Neuronal stem cell (in vitro differentiated cells): ENCODE data around the gene ANKRD28.

Source experiments
- DNase-seq: peaks from one replicate; pipeline ENCODE4 v3.0.0-alpha.2; 2013; ENCODE audit warnings: low spot score
- H2AFZ ChIP-seq: one replicate; pipeline ENCODE4 v1.6.1; 2013; ENCODE audit warnings: mild to moderate bottlenecking, low read length, inconsistent platforms
- H2AK5ac ChIP-seq: 2 replicates; pipeline ENCODE4 v1.6.1; 2013; ENCODE audit warnings: low read depth, mild to moderate bottlenecking, inconsistent platforms, low read length, moderate library complexity, mixed read lengths
- H2BK120ac ChIP-seq: 2 replicates; pipeline ENCODE4 v1.6.1; 2013; ENCODE audit warnings: low read depth, mild to moderate bottlenecking, inconsistent platforms, low read length, moderate library complexity, mixed read lengths
- H2BK12ac ChIP-seq: one replicate; pipeline ENCODE4 v1.6.1; 2013; ENCODE audit warnings: low read length, inconsistent platforms
- H2BK15ac ChIP-seq: 2 replicates; pipeline ENCODE4 v1.6.1; 2013; ENCODE audit warnings: mild to moderate bottlenecking, low read length, inconsistent platforms, mixed read lengths
- H2BK5ac ChIP-seq: one replicate; pipeline ENCODE4 v1.6.1; 2013; ENCODE audit warnings: inconsistent platforms, mild to moderate bottlenecking, low read length, moderate library complexity
- H3K14ac ChIP-seq: one replicate; pipeline ENCODE4 v1.6.1; 2013; ENCODE audit warnings: low read length, inconsistent platforms
- H3K18ac ChIP-seq: 2 replicates; pipeline ENCODE4 v1.6.1; 2013; ENCODE audit warnings: low read length, inconsistent platforms
- H3K23ac ChIP-seq: 2 replicates; pipeline ENCODE4 v1.6.1; 2013; ENCODE audit warnings: low read depth, mild to moderate bottlenecking, mixed read lengths, low read length, inconsistent platforms; ENCODE audit not compliant: poor library complexity
- H3K27ac ChIP-seq: replicated peaks from 3 replicates; pipeline ENCODE4 v1.5.1; 2013; ENCODE audit warnings: low read length, inconsistent platforms
- H3K27me3 ChIP-seq, 3 experiments: 2 replicates each; pipeline ENCODE4 v1.6.1; 2013; ENCODE audit warnings: low read length in 3 of 3, mild to moderate bottlenecking in 2 of 3, inconsistent platforms in 1 of 3, low read depth in 1 of 3, mixed read lengths in 1 of 3, moderate library complexity in 1 of 3; ENCODE audit not compliant: control insufficient read depth in 3 of 3, insufficient read depth in 3 of 3
- H3K36me3 ChIP-seq, 2 donors: replicated peaks in 1 of 2; 2 replicates each; pipeline ENCODE4 v1.6.1; 2013; ENCODE audit warnings: low read length in 2 of 2; ENCODE audit not compliant: control insufficient read depth in 2 of 2, insufficient read depth in 2 of 2
- H3K4ac ChIP-seq: 2 replicates; pipeline ENCODE4 v1.6.1; 2013; ENCODE audit warnings: inconsistent platforms, mild to moderate bottlenecking, low read length, moderate library complexity
- H3K4me1 ChIP-seq, 2 donors: 1 replicate in 1 of 2; 2 replicates in 1 of 2; pipeline ENCODE4 v1.6.1; 2013; ENCODE audit warnings: low read length in 2 of 2, low read depth in 1 of 2; ENCODE audit not compliant: control insufficient read depth in 2 of 2, insufficient read depth in 1 of 2
- H3K4me2 ChIP-seq: one replicate; pipeline ENCODE4 v1.6.1; 2013; ENCODE audit warnings: mild to moderate bottlenecking, low read length, inconsistent platforms; ENCODE audit not compliant: insufficient read depth, poor library complexity, severe bottlenecking
- H3K4me3 ChIP-seq, 2 donors: 2 replicates each; pipeline ENCODE4 v1.5.1; 2013; ENCODE audit warnings: low read length in 2 of 2, mild to moderate bottlenecking in 2 of 2, inconsistent platforms in 1 of 2, moderate library complexity in 1 of 2
- H3K79me1 ChIP-seq: one replicate; pipeline ENCODE4 v1.6.1; 2013; ENCODE audit warnings: low read depth, mild to moderate bottlenecking, inconsistent platforms, low read length, moderate library complexity
- H3K9ac ChIP-seq: one replicate; pipeline ENCODE4 v1.6.1; 2013; ENCODE audit warnings: mild to moderate bottlenecking, low read depth, low read length, inconsistent platforms; ENCODE audit not compliant: poor library complexity
- H3K9me3 ChIP-seq, 2 donors: replicated peaks in 1 of 2; 2 replicates each; pipeline versions ENCODE3 to v1.6.1; 2013; ENCODE audit warnings: low read length in 2 of 2, mild to moderate bottlenecking in 2 of 2, inconsistent platforms in 1 of 2, low read depth in 1 of 2, mixed read lengths in 1 of 2, moderate library complexity in 1 of 2; ENCODE audit not compliant: control insufficient read depth in 2 of 2, insufficient read depth in 1 of 2
- H4K8ac ChIP-seq: one replicate; pipeline ENCODE4 v1.6.1; 2013; ENCODE audit warnings: low read depth, mild to moderate bottlenecking, inconsistent platforms, low read length, moderate library complexity
- H4K91ac ChIP-seq: one replicate; pipeline ENCODE4 v1.6.1; 2013; ENCODE audit warnings: low read length, low read depth, mild to moderate bottlenecking, inconsistent platforms; ENCODE audit not compliant: poor library complexity
- WGBS, 2 donors: extraction: QIAGEN DNeasy Blood & Tissue Kit; methylation state at CpG; one replicate each; pipeline ENCODE4 v1.1.7; 2013; ENCODE audit warnings: missing lambda C conversion rate in 2 of 2, mixed read lengths in 1 of 2; ENCODE audit not compliant: insufficient read length in 2 of 2, insufficient replicate concordance in 1 of 2; ENCODE audit errors: extremely low coverage in 2 of 2; 5-methylcytosine and 5-hydroxymethylcytosine counted together

Gene ANKRD28

DNA sequence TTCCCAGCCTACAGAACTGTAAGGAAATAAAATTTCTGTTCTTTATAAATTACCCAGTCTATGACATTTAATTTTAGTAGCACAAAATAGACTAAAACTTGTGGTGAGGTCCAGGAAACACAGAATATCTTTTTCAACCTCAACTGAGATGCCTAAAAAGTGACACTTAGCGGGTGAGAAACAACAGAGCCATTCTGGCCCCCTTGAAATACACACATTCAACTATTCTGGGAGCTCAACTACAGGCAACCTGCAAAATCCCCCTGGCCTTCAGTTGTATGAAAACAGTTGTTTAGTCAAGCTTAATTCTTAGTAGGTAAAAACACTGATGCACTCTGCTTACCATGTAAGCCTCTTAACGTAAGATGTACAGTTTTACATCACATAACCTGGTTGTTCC, 66.8 kb downstream of the ANKRD28 start:
- H2AK5ac ChIP-seq = no peak overlapping the region
- no peak overlapping the region for H3K27ac ChIP-seq
- WGBS, 2 donors = no CpG with 5 or more reads among the region's 2 CpGs
- H3K27me3 ChIP-seq = no peaks in the 10 kb centered on the region
- no peak for DNase-seq
- H4K8ac ChIP-seq = no peak overlapping the region
- peaks cover 1 to 65% of the 10 kb centered on the region in 2 donors for H3K36me3 ChIP-seq
- H2BK120ac ChIP-seq = no peak overlapping the region
- H2BK12ac ChIP-seq = no peak overlapping the region
- no peak overlapping the region for H3K14ac ChIP-seq
- no peak overlapping the region for H3K4me2 ChIP-seq
- H3K9ac ChIP-seq = no peak overlapping the region
- no peak overlapping the region for H4K91ac ChIP-seq
- peaks cover 0 to 1% of the 10 kb centered on the region in 2 donors for H3K4me1 ChIP-seq
- no peak overlapping the region for H3K4ac ChIP-seq
- H3K9me3 ChIP-seq = no peaks in the 10 kb centered on the region
- H3K23ac ChIP-seq = no peak overlapping the region
- H2BK15ac ChIP-seq = no peak overlapping the region
- H2BK5ac ChIP-seq = no peak overlapping the region
- no peak overlapping the region for H3K4me3 ChIP-seq
- H3K18ac ChIP-seq = no peak overlapping the region
- no peak overlapping the region for H2AFZ ChIP-seq
- no peaks in the 10 kb centered on the region for H3K79me1 ChIP-seq

GRCh38 chr3:15728766-15729165, 69.0 kb downstream of the ANKRD28 start:
- H3K4me1 ChIP-seq = peaks cover 0 to 1% of the 10 kb centered on the region in 2 donors
- H2AFZ ChIP-seq = no peak overlapping the region
- no peak overlapping the region for H2BK120ac ChIP-seq
- no peak overlapping the region for H3K27ac ChIP-seq
- no peak overlapping the region for H3K18ac ChIP-seq
- H2AK5ac ChIP-seq = no peak overlapping the region
- H3K14ac ChIP-seq = no peak overlapping the region
- H3K27me3 ChIP-seq = no peaks in the 10 kb centered on the region
- no peak overlapping the region for H3K23ac ChIP-seq
- no peak overlapping the region for H3K4me2 ChIP-seq
- H3K9ac ChIP-seq = no peak overlapping the region
- no peak overlapping the region for H3K4me3 ChIP-seq
- H3K9me3 ChIP-seq = no peaks in the 10 kb centered on the region
- no peak overlapping the region for H2BK5ac ChIP-seq
- H4K8ac ChIP-seq = no peak overlapping the region
- H2BK15ac ChIP-seq = no peak overlapping the region
- no peaks in the 10 kb centered on the region for H3K79me1 ChIP-seq
- H4K91ac ChIP-seq = no peak overlapping the region
- H2BK12ac ChIP-seq = no peak overlapping the region
- DNase-seq = no peak
- H3K4ac ChIP-seq = no peak overlapping the region
- peaks cover 1 to 51% of the 10 kb centered on the region in 2 donors for H3K36me3 ChIP-seq

- no peak overlapping the region for H2BK5ac ChIP-seq
- no peak overlapping the region for H3K27ac ChIP-seq
- no peaks in the 10 kb centered on the region for H3K27me3 ChIP-seq
- no peak overlapping the region for H2AK5ac ChIP-seq
- H3K23ac ChIP-seq = no peak overlapping the region
- no peak for DNase-seq
- H3K9ac ChIP-seq = no peak overlapping the region
- no peaks in the 10 kb centered on the region for H3K79me1 ChIP-seq
- H4K8ac ChIP-seq = no peak overlapping the region
- H4K91ac ChIP-seq = no peak overlapping the region
- no peak overlapping the region for H3K4me2 ChIP-seq
- H3K9me3 ChIP-seq = no peaks in the 10 kb centered on the region
- no CpG with 5 or more reads among the region's 2 CpGs for WGBS, 2 donors
- no peak overlapping the region for H3K4me3 ChIP-seq
- H2BK120ac ChIP-seq = no peak overlapping the region
- H3K4me1 ChIP-seq = peaks cover 0 to 1% of the 10 kb centered on the region in 2 donors
- H2BK12ac ChIP-seq = no peak overlapping the region
- no peak overlapping the region for H3K18ac ChIP-seq
- no peak overlapping the region for H3K14ac ChIP-seq
- H2BK15ac ChIP-seq = no peak overlapping the region
- no peak overlapping the region for H2AFZ ChIP-seq
- H3K4ac ChIP-seq = no peak overlapping the region
- peaks cover 0 to 54% of the 10 kb centered on the region in 2 donors for H3K36me3 ChIP-seq
Measured at GRCh38 chr3:15726881-15727280, 70.9 kb downstream of the ANKRD28 start.

- Histone ChIP-seq H2AK5ac (no peak overlapping the region), H3K4me1 (peaks cover 0 to 1% of the 10 kb centered on the region in 2 donors), H3K27me3 (no peaks in the 10 kb centered on the region), H3K79me1 (no peaks in the 10 kb centered on the region), H2BK5ac (no peak overlapping the region), H2AFZ (no peak overlapping the region), H3K36me3 (peaks cover 0 to 56% of the 10 kb centered on the region in 2 donors), H3K9me3 (no peaks in the 10 kb centered on the region), H3K14ac (no peak overlapping the region), H3K9ac (no peak overlapping the region), H2BK15ac (no peak overlapping the region), H3K27ac (no peak overlapping the region), H3K4ac (no peak overlapping the region), H4K91ac (no peak overlapping the region), H2BK12ac (no peak overlapping the region), H3K4me2 (no peak overlapping the region), H4K8ac (no peak overlapping the region), H3K18ac (no peak overlapping the region), H2BK120ac (no peak overlapping the region), H3K23ac (no peak overlapping the region), H3K4me3 (no peak overlapping the region)
- DNase-seq = no peak
- WGBS, 2 donors = no CpG with 5 or more reads among the region's 2 CpGs
Measured at GRCh38 chr3:15726043-15726442, 71.7 kb downstream of the ANKRD28 start.
